Measurements from ENCODE around the gene IPO13.

DNA sequence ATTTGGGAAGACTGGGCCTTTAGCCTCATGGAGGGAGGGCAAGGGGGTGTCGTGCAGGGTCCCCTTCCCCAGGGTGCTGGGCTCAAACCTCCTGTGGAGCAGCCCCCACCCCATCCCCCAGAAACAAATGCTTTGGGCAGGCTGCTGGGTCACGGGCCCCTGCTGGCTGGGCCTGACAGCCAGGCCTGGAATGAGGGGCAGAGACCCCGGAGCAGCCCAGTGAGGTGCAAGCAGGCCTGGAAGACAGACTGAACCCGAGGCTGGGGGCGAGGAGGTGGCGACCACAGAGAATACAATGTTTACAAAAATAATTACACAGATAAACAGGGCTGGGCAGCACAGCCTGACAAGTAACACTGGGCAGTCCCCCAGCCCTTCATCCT is 50.0 kb downstream of the IPO13 start:
- TF ChIP-seq POLR2A (IDR thresholded peaks at IDR 0.05; ENCODE audit: low read depth, low read length) (no peak), POLR2AphosphoS5 (IDR thresholded peaks at IDR 0.05; ENCODE audit: low read depth, low read length) (no peak), TAF1 (IDR thresholded peaks at IDR 0.05; ENCODE audit: low read depth, low read length) (no peak), SPI1 (IDR thresholded peaks at IDR 0.05; ENCODE audit: low read depth, low read length) (no peak), POU2F2 (IDR thresholded peaks at IDR 0.05; ENCODE audit: low read depth, low read length) (no peak)

All from GM12891 (cell line).